ENCODE results near the gene C6orf132.
"Not testable (repeated sequence)": the region's sequence is repeated elsewhere in the genome, so short reads cannot be mapped to it uniquely, and the experiment has no call there.

Gene C6orf132

GRCh38 chr6:42162812-42163211 is 20.4 kb upstream of the C6orf132 start:
- DNase-seq (ENCODE audit: low read depth): no peak

GRCh38 chr6:42162384-42162783 is 20.0 kb upstream of the C6orf132 start:
- no peak for DNase-seq (ENCODE audit: low read depth)

- no peak for DNase-seq (ENCODE audit: low read depth)
These were observed 17.1 kb upstream of the C6orf132 start for GRCh38 chr6:42159431-42160024.

GRCh38 chr6:42158631-42159030 is 16.2 kb upstream of the C6orf132 start:
- DNase-seq (ENCODE audit: low read depth): no peak

GRCh38 chr6:42158011-42158410 is 15.6 kb upstream of the C6orf132 start:
- DNase-seq (ENCODE audit: low read depth): no peak

- no peak for DNase-seq (ENCODE audit: low read depth)
These were observed 14.2 kb upstream of the C6orf132 start for GRCh38 chr6:42156638-42157037.

- DNase-seq (ENCODE audit: low read depth): no peak
These were observed 12.9 kb upstream of the C6orf132 start for GRCh38 chr6:42155293-42155692.

GRCh38 chr6:42154461-42155209 is 12.2 kb upstream of the C6orf132 start:
- no peak for DNase-seq (ENCODE audit: low read depth)

GRCh38 chr6:42153921-42154320 is 11.5 kb upstream of the C6orf132 start:
- no peak for DNase-seq (ENCODE audit: low read depth)

GRCh38 chr6:42152528-42153213 is 10.3 kb upstream of the C6orf132 start:
- not testable (repeated sequence) for DNase-seq (ENCODE audit: low read depth)

GRCh38 chr6:42152024-42152423 is 9.6 kb upstream of the C6orf132 start:
- DNase-seq (ENCODE audit: low read depth): no peak

GRCh38 chr6:42150254-42150653 is 7.8 kb upstream of the C6orf132 start:
- DNase-seq (ENCODE audit: low read depth): no peak

- no peak for DNase-seq (ENCODE audit: low read depth)
These were observed 5.6 kb upstream of the C6orf132 start for GRCh38 chr6:42148058-42148457.

- no peak for DNase-seq (ENCODE audit: low read depth)
These were observed 4.7 kb upstream of the C6orf132 start for GRCh38 chr6:42147138-42147562.

GRCh38 chr6:42141603-42142117 is 760 bp downstream of the C6orf132 start:
- DNase-seq (ENCODE audit: low read depth): no peak

GRCh38 chr6:42140756-42141602 is 1.4 kb downstream of the C6orf132 start:
- DNase-seq (ENCODE audit: low read depth): no peak

GRCh38 chr6:42140032-42140431 is 2.4 kb downstream of the C6orf132 start:
- DNase-seq (ENCODE audit: low read depth): no peak

GRCh38 chr6:42138630-42139619 is 3.5 kb downstream of the C6orf132 start:
- DNase-seq (ENCODE audit: low read depth): no peak

- no peak for DNase-seq (ENCODE audit: low read depth)
These were observed 4.2 kb downstream of the C6orf132 start for GRCh38 chr6:42138190-42138589.

- DNase-seq (ENCODE audit: low read depth): no peak
These were observed 5.1 kb downstream of the C6orf132 start for GRCh38 chr6:42137194-42137753.
